Endometrium (tissue), 2 donors: ENCODE data around the gene ITGB5.
"Not testable (repeated sequence)": the region's sequence is repeated elsewhere in the genome, so short reads cannot be mapped to it uniquely, and the experiment has no call there.

ENCODE experiments used
- FAIRE-seq: peaks from 2 replicates; lab custom pipeline; 2012; peaks lifted over from hg19 to GRCh38; lab: Jason Lieb, UNC
- donor health status: control.
- donor health status: control.

Gene ITGB5

GRCh38 chr3:124837065-124837464, 50.1 kb downstream of the ITGB5 start:
- FAIRE-seq, result no peak

- no peak for FAIRE-seq
Observed at GRCh38 chr3:124836448-124836847, 50.7 kb downstream of the ITGB5 start.

- no peak for FAIRE-seq
Observed at GRCh38 chr3:124834723-124835718, 52.1 kb downstream of the ITGB5 start.

- no peak for FAIRE-seq
Observed at GRCh38 chr3:124833710-124834332, 53.3 kb downstream of the ITGB5 start.

GRCh38 chr3:124832782-124833709, 54.1 kb downstream of the ITGB5 start:
- FAIRE-seq, result no peak

GRCh38 chr3:124831628-124832199, 55.5 kb downstream of the ITGB5 start:
- FAIRE-seq, result no peak

- no peak for FAIRE-seq
Observed at GRCh38 chr3:124829819-124830554, 57.2 kb downstream of the ITGB5 start.

- no peak for FAIRE-seq
Observed at GRCh38 chr3:124829178-124829818, 57.9 kb downstream of the ITGB5 start.

- not testable (repeated sequence) for FAIRE-seq
Observed at GRCh38 chr3:124827476-124828206, 59.5 kb downstream of the ITGB5 start.

GRCh38 chr3:124826703-124827102, 60.5 kb downstream of the ITGB5 start:
- FAIRE-seq, result no peak

GRCh38 chr3:124824286-124824915, 62.8 kb downstream of the ITGB5 start:
- FAIRE-seq, result no peak

GRCh38 chr3:124823648-124824047, 63.5 kb downstream of the ITGB5 start:
- no peak for FAIRE-seq

GRCh38 chr3:124823206-124823605, 64.0 kb downstream of the ITGB5 start:
- FAIRE-seq, result no peak

- no peak for FAIRE-seq
Observed at GRCh38 chr3:124821356-124821755, 65.8 kb downstream of the ITGB5 start.

GRCh38 chr3:124818398-124819091, 68.6 kb downstream of the ITGB5 start:
- FAIRE-seq, result no peak

- FAIRE-seq, result no peak
Observed at GRCh38 chr3:124817079-124817478, 70.1 kb downstream of the ITGB5 start.

GRCh38 chr3:124816206-124816605, 71.0 kb downstream of the ITGB5 start:
- FAIRE-seq, result no peak

- FAIRE-seq, result no peak
Observed at GRCh38 chr3:124815781-124816180, 71.4 kb downstream of the ITGB5 start.
